K562 (cell line): Measurements from ENCODE around the gene COL6A1. TPM values are rescaled to one million over a fixed set of nuclear protein-coding genes. Genes with fewer than 3 reads are reported as not detected.

ENCODE experiments used
- ATAC-seq: fragments of 200-7000 bp; cut with Tn5 transposase; 3 replicates; pipeline ENCODE4 v1.9.1; 2020; ENCODE audit warnings: moderate library complexity
- BruUV-seq: library from RNA; stranded (reverse); fragments of 400-500 nt; replicated peaks from 2 replicates; lab custom pipeline; 2021; lab: Mats Ljungman, UMichigan
- CTCF ChIA-PET: fragments of 300-600 bp; formaldehyde crosslinking; extraction: SDS; loops from one replicate; lab custom pipeline; 2021; ENCODE audit warnings: low intra/inter-chr PET ratio; lab: Yijun Ruan, JAX
- POLR2A ChIA-PET: fragments of 300-600, 350-650 bp; sonication (Branson Sonifier 250); formaldehyde crosslinking; extraction: SDS; loops from one replicate; lab custom pipeline; 2021; ENCODE audit warnings: antibody characterized with exemption, inconsistent platforms; lab: Yijun Ruan, JAX
- DNase-seq, 4 experiments: peaks; one replicate each; pipeline versions ENCODE4 v3.0.0 to v3.0.0-alpha.2; 2011 to 2018; ENCODE audit warnings: low spot score in 3 of 4, mixed read lengths in 3 of 4; ENCODE audit errors: extremely low read depth in 1 of 4
- FAIRE-seq: peaks from 2 replicates; lab custom pipeline; 2011; peaks lifted over from hg19 to GRCh38; lab: Jason Lieb, UNC
- H2AFZ ChIP-seq: 2 replicates; pipeline ENCODE4 v1.6.0; 2011; ENCODE audit warnings: low read depth, low read length, control low read depth, inconsistent platforms
- H3K27ac ChIP-seq: fragments of 200-600 bp; 3 replicates; pipeline ENCODE4 v1.8.0; 2011; ENCODE audit warnings: low read depth, mild to moderate bottlenecking, control low read depth, inconsistent platforms, low read length, moderate library complexity, mixed read lengths; ENCODE audit errors: extremely low read depth
- H3K27me3 ChIP-seq, 2 experiments: fragments of 300-600 bp in 1 of 2; 2 replicates in 1 of 2; 3 replicates in 1 of 2; pipeline versions ENCODE4 v1.6.0 to v1.8.0; 2011; ENCODE audit warnings: inconsistent platforms in 2 of 2, low read length in 2 of 2, mild to moderate bottlenecking in 1 of 2, mixed read lengths in 1 of 2, moderate library complexity in 1 of 2; ENCODE audit not compliant: control insufficient read depth in 2 of 2, insufficient read depth in 2 of 2
- H3K36me3 ChIP-seq: fragments of 300-600 bp; 3 replicates; pipeline ENCODE4 v1.8.0; 2011; ENCODE audit warnings: mild to moderate bottlenecking, low read length, inconsistent platforms; ENCODE audit not compliant: control insufficient read depth, insufficient read depth
- H3K4me1 ChIP-seq, 2 experiments: fragments of 200-600 bp in 1 of 2; replicated peaks in 1 of 2; 2 replicates in 1 of 2; 3 replicates in 1 of 2; pipeline versions ENCODE4 v1.5.1 to v1.8.0; 2011; ENCODE audit warnings: inconsistent platforms in 2 of 2, low read length in 2 of 2, mild to moderate bottlenecking in 1 of 2, mixed read lengths in 1 of 2, moderate library complexity in 1 of 2; ENCODE audit not compliant: control insufficient read depth in 2 of 2, insufficient read depth in 2 of 2
- H3K4me2 ChIP-seq: 2 replicates; pipeline ENCODE4 v1.6.1; 2011; ENCODE audit warnings: low read length, control low read depth, inconsistent platforms, mixed read lengths; ENCODE audit not compliant: insufficient read depth
- H3K4me3 ChIP-seq: fragments of 200-600 bp; sonication (generic), shearing (Covaris generic); 2 replicates; pipeline ENCODE4 v1.5.1; 2016; ENCODE audit warnings: control low read depth, inconsistent platforms
- H3K79me2 ChIP-seq: fragments of 200-600 bp; 3 replicates; pipeline ENCODE4 v1.8.0; 2011; ENCODE audit warnings: low read length, inconsistent platforms; ENCODE audit not compliant: control insufficient read depth, insufficient read depth
- H3K9ac ChIP-seq, 2 experiments: 2 replicates each; pipeline versions ENCODE4 v1.6.0 to v1.6.1; 2011; ENCODE audit warnings: low read depth in 2 of 2, low read length in 2 of 2, control low read depth in 1 of 2, inconsistent platforms in 1 of 2, mild to moderate bottlenecking in 1 of 2, mixed read lengths in 1 of 2; ENCODE audit not compliant: insufficient read depth in 1 of 2
- H3K9me1 ChIP-seq: one replicate; pipeline ENCODE4 v1.6.0; 2011; ENCODE audit warnings: inconsistent platforms, mild to moderate bottlenecking, low read length, moderate library complexity; ENCODE audit not compliant: control insufficient read depth, insufficient read depth
- H3K9me3 ChIP-seq: replicated peaks from 2 replicates; pipeline ENCODE4 v1.5.1; 2011; ENCODE audit warnings: low read depth, low read length, inconsistent platforms; ENCODE audit not compliant: control insufficient read depth, insufficient read depth
- H4K20me1 ChIP-seq: replicated peaks from 2 replicates; pipeline ENCODE4 v1.6.1; 2011; ENCODE audit warnings: low read length, inconsistent platforms, mixed read lengths; ENCODE audit not compliant: control insufficient read depth, insufficient read depth
- FOXK1 ChIP-seq: sonication (generic); formaldehyde crosslinking; IDR thresholded peaks from 2 replicates; pipeline ENCODE4 v1.8.0; 2022; ENCODE audit warnings: missing genetic modification reagents, mild to moderate bottlenecking, borderline replicate concordance
- KLF1 ChIP-seq: fragments of 450-650 bp; IDR thresholded peaks from 2 replicates; pipeline ENCODE4 v1.6.1; 2016; ENCODE audit warnings: missing genetic modification characterization, missing compliant biosample characterization
- MTA1 ChIP-seq: fragments of 450-650 bp; IDR thresholded peaks from 2 replicates; pipeline ENCODE4 v1.6.1; 2017; ENCODE audit warnings: borderline replicate concordance
- WGBS: fragments of 100-300 bp; shearing (Covaris generic); methylation state at CpG from one replicate; pipeline ENCODE4 v1.1.6; 2016; ENCODE audit warnings: low coverage, mixed read lengths; ENCODE audit not compliant: insufficient coverage; ENCODE audit errors: missing lambda C conversion rate; 5-methylcytosine and 5-hydroxymethylcytosine counted together
- in situ Hi-C: fragments of 300-500 bp; cut with MboI; formaldehyde crosslinking; loops from 4 replicates; pipeline ENCODE4 v1.15.0; 2018; ENCODE audit warnings: inconsistent platforms, mixed read lengths
- intact Hi-C: fragments of 100-400 bp; cut with micrococcal nuclease; formaldehyde crosslinking; loops from 2 replicates; pipeline ENCODE4 v1.14.2; 2022
- polyA plus RNA-seq, 8 experiments: library from polyadenylated mRNA; depleted of rRNA in 4 of 8; stranded (reverse) in 5 of 8; unstranded in 3 of 8; fragments of >200 nt; fragmentation: Nextera tagmentation in 2 of 8; fragmentation: Illumina TruSeq in 1 of 8; extraction: Ambion mirVana in 2 of 8; extraction: Trizol in 1 of 8; gene quantifications; 2 replicates each; pipeline versions ENCODE4 v1.2.1 to v1.2.3, GENCODE V29; 2011 to 2014; ENCODE audit warnings: inconsistent platforms in 1 of 8, missing spikeins in 1 of 8
- total RNA-seq, 7 experiments: library from RNA; depleted of rRNA in 6 of 7; stranded (reverse); fragments of >200 nt in 6 of 7; fragmentation: Illumina TruSeq in 2 of 7; extraction: Trizol in 2 of 7; gene quantifications; 2 replicates each; pipeline versions ENCODE4 v1.2.1 to v1.2.3, GENCODE V29; 2011 to 2021; ENCODE audit warnings: low replicate concordance in 1 of 7
- TF ChIP-seq, protein P1 (sequence below): fragments of 450-650 bp; formaldehyde crosslinking; IDR thresholded peaks from 2 replicates; pipeline ENCODE4 v1.4.0; 2022; ENCODE audit warnings: missing genetic modification characterization

COL6A1 gene
- total and polyA plus RNA-seq, 9 of the 15 experiments (the other 6 are each of a cell fraction or from before 2014, with no cell fraction given), result 0.07 to 1.3 (median 0.14) TPM; not detected in 3

DNA sequence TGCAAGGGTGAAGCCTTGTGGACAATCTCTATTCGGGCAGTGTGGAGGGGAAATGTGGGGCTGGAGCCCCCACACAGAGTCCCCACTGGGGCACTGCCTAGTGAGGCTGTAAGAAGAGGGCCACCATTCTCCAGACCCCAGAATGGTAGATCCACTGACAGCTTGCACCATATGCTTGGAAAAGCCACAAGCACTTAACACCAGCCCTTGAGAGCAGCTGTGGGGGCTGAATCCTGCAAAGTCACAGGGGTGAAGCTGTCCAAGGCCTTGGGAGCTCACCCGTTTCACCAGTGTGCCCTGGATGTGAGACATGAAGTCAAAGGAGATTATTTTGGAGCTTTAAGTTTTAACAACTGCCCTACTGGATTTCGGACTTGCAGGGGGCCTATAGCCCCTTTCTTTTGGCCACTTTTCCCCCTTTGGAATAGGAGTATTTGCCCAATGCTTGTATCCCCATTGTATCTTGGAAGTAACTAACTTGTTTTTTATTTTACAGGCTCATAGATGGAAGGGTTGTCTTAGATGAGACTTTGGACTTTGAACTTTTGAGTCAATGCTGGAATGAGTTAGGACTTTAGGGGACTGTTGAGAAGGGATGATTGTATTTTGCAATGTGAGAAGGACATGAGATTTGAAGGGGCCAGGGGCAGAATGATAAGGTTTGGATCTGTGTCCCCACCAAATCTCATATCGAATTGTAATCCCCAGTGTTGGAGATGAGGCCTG lies 16.3 kb upstream of the COL6A1 start (continued):
- TF ChIP-seq, protein P1, sequence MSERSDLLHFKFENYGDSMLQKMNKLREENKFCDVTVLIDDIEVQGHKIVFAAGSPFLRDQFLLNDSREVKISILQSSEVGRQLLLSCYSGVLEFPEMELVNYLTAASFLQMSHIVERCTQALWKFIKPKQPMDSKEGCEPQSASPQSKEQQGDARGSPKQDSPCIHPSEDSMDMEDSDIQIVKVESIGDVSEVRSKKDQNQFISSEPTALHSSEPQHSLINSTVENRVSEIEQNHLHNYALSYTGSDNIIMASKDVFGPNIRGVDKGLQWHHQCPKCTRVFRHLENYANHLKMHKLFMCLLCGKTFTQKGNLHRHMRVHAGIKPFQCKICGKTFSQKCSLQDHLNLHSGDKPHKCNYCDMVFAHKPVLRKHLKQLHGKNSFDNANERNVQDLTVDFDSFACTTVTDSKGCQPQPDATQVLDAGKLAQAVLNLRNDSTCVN (CRISPR knock-in tag), result no peak
- TF ChIP-seq, all 486 proteins: peak for 0

DNA sequence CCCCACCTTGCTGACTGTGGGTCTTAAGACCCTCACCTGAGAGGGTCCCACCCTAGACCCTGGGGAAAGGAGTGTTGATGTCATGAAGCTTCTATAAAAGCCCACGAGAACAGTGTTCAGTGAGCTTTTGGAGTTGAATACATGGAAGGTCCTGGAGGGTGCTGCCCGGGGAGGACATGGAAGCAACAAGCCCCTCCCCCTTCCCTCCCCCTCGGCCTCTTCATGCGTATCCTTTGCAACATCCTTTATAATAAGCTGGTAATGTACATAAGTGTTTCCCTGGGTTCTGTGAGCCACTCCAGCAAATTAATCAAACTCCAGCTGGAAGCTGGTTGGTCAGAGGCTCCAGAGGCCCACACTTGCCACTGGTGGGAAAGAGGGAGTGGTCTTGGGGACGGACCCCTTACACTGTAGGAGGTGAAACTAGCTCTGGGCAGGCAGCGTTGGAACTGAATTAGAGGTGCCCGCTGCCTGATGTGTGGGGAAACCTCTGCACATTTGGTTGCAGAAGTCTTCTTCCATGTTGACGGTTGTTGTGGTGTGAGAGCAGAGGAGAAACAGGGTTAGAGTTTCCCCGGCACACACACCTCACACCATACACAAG lies 14.7 kb upstream of the COL6A1 start:
- ChIA-PET POLR2A (interaction anchor here (0.9 kb wide), 1 partner anchor 8 kb away, joined by 3 read pairs; no protein-coding TSS in a partner anchor), CTCF (no interaction called here)
- Histone ChIP-seq H3K4me1 (peaks cover 0 to 17% of the 10 kb centered on the region in 2 experiments; a peak in 2 of 5 replicates), H3K4me2 (no peak overlapping the region), H3K9me3 (no peaks in the 10 kb centered on the region), H3K9me1 (no peaks in the 10 kb centered on the region), H3K27ac (no peak overlapping the region), H2AFZ (no peak overlapping the region), H4K20me1 (peaks cover 6% of the 10 kb centered on the region; the same call in 1 of the 2 replicates), H3K9ac (no peak overlapping the region), H3K4me3 (no peak overlapping the region), H3K36me3 (no peaks in the 10 kb centered on the region), H3K79me2 (no peaks in the 10 kb centered on the region), H3K27me3 (peaks cover 8 to 18% of the 10 kb centered on the region in 2 experiments; a peak in 3 of 5 replicates)
- ATAC-seq (no peak), FAIRE-seq (no peak), DNase-seq (no peak)
- intact Hi-C loops, result no loop called here
- WGBS, result 4% methylated on average over 9 of the region's 9 CpGs
- BruUV-seq, result no TSS peak
- in situ Hi-C loops, result no loop called here
- TF ChIP-seq KLF1 (no peak), FOXK1 (CRISPR knock-in tag) (no peak), MTA1 (no peak)
